IMR-90 (cell line): ENCODE results near the gene AADACL4. TPM values are rescaled to one million over a fixed set of nuclear protein-coding genes. Genes with fewer than 3 reads are reported as not detected.

Source experiments
- ATAC-seq: fragments of 200-7000 bp; cut with Tn5 transposase; 2 replicates; pipeline ENCODE4 v1.9.1; 2020; ENCODE audit warnings: low read depth, mild to moderate bottlenecking, moderate library complexity
- BruUV-seq: library from RNA; stranded (reverse); fragments of 400-500 nt; replicated peaks from 2 replicates; lab custom pipeline; 2021; lab: Mats Ljungman, UMichigan
- CTCF ChIA-PET: fragments of 300-600 bp; formaldehyde crosslinking; extraction: SDS; loops from one replicate; lab custom pipeline; 2021; ENCODE audit warnings: antibody characterized with exemption; lab: Yijun Ruan, JAX
- POLR2A ChIA-PET: fragments of 300-600 bp; sonication (Branson Sonifier 250); formaldehyde crosslinking; loops from one replicate; lab custom pipeline; 2022; ENCODE audit warnings: antibody characterized with exemption; ENCODE audit not compliant: unreplicated experiment; lab: Charles Lee
- DNase-seq: peaks from one replicate; pipeline ENCODE4 v3.0.0; 2013
- H2AFZ ChIP-seq: replicated peaks from 2 replicates; pipeline ENCODE3; 2013; ENCODE audit warnings: low read length, mild to moderate bottlenecking; ENCODE audit not compliant: poor library complexity
- H2AK5ac ChIP-seq: 2 replicates; pipeline ENCODE4 v1.6.1; 2013; ENCODE audit warnings: low read depth, low read length, inconsistent platforms
- H2AK9ac ChIP-seq: replicated peaks from 2 replicates; pipeline ENCODE3; 2013; ENCODE audit warnings: mild to moderate bottlenecking, low read depth, low read length, moderate library complexity; ENCODE audit not compliant: poor library complexity
- H2BK120ac ChIP-seq: 2 replicates; pipeline ENCODE4 v1.6.1; 2013; ENCODE audit warnings: low read depth, low read length, inconsistent platforms
- H2BK15ac ChIP-seq: 3 replicates; pipeline ENCODE4 v1.6.1; 2013; ENCODE audit warnings: low read depth, low read length, inconsistent platforms
- H2BK20ac ChIP-seq: 2 replicates; pipeline ENCODE4 v1.6.1; 2013; ENCODE audit warnings: low read depth, mild to moderate bottlenecking, inconsistent platforms, low read length, moderate library complexity
- H2BK5ac ChIP-seq: 2 replicates; pipeline ENCODE4 v1.6.1; 2013; ENCODE audit warnings: mild to moderate bottlenecking, low read depth, low read length, inconsistent platforms; ENCODE audit not compliant: poor library complexity, severe bottlenecking
- H3K14ac ChIP-seq: replicated peaks from 2 replicates; pipeline ENCODE4 v1.6.1; 2013; ENCODE audit warnings: low read depth, low read length, inconsistent platforms
- H3K18ac ChIP-seq: 2 replicates; pipeline ENCODE4 v1.6.1; 2013; ENCODE audit warnings: low read depth, low read length, control low read depth
- H3K23ac ChIP-seq: 2 replicates; pipeline ENCODE4 v1.6.1; 2013; ENCODE audit warnings: low read depth, low read length, inconsistent platforms
- H3K27ac ChIP-seq: 2 replicates; pipeline ENCODE4 v1.5.1; 2013; ENCODE audit warnings: mild to moderate bottlenecking, control low read depth, low read length; ENCODE audit not compliant: insufficient read depth
- H3K27me3 ChIP-seq: 2 replicates; pipeline ENCODE4 v1.6.1; 2013; ENCODE audit warnings: low read length; ENCODE audit not compliant: control insufficient read depth, insufficient read depth
- H3K36me3 ChIP-seq: 2 replicates; pipeline ENCODE4 v1.6.1; 2013; ENCODE audit warnings: low read length, mixed read lengths; ENCODE audit not compliant: control insufficient read depth, insufficient read depth
- H3K4ac ChIP-seq: 2 replicates; pipeline ENCODE4 v1.6.1; 2013; ENCODE audit warnings: low read depth, low read length, inconsistent platforms
- H3K4me1 ChIP-seq: 2 replicates; pipeline ENCODE4 v1.6.1; 2013; ENCODE audit warnings: low read length, mixed read lengths; ENCODE audit not compliant: control insufficient read depth, insufficient read depth
- H3K4me2 ChIP-seq: 2 replicates; pipeline ENCODE4 v1.6.1; 2013; ENCODE audit warnings: low read depth, mild to moderate bottlenecking, control low read depth, low read length, moderate library complexity
- H3K4me3 ChIP-seq: 2 replicates; pipeline ENCODE4 v1.5.1; 2013; ENCODE audit warnings: low read depth, mild to moderate bottlenecking, control low read depth, low read length, moderate library complexity; ENCODE audit not compliant: insufficient read depth
- H3K56ac ChIP-seq: 2 replicates; pipeline ENCODE4 v1.6.1; 2013; ENCODE audit warnings: low read length, inconsistent platforms; ENCODE audit not compliant: insufficient read depth; ENCODE audit errors: extremely low read depth
- H3K79me1 ChIP-seq, 2 experiments: 2 replicates each; pipeline ENCODE4 v1.6.1; 2013; ENCODE audit warnings: low read length in 2 of 2, inconsistent platforms in 1 of 2, low read depth in 1 of 2
- H3K9ac ChIP-seq: 2 replicates; pipeline ENCODE4 v1.6.1; 2013; ENCODE audit warnings: low read depth, low read length, control low read depth
- H3K9me1 ChIP-seq: 2 replicates; pipeline ENCODE4 v1.6.1; 2013; ENCODE audit warnings: low read length, inconsistent platforms; ENCODE audit not compliant: insufficient read depth
- H3K9me3 ChIP-seq: 2 replicates; pipeline ENCODE4 v1.6.1; 2013; ENCODE audit warnings: low read length; ENCODE audit not compliant: control insufficient read depth, insufficient read depth
- H4K20me1 ChIP-seq: 2 replicates; pipeline ENCODE4 v1.6.1; 2013; ENCODE audit warnings: low read length, inconsistent platforms; ENCODE audit not compliant: insufficient read depth
- H4K5ac ChIP-seq: 2 replicates; pipeline ENCODE4 v1.6.1; 2013; ENCODE audit warnings: mild to moderate bottlenecking, low read depth, low read length, control low read depth
- H4K8ac ChIP-seq, 2 experiments: 2 replicates each; pipeline ENCODE4 v1.6.1; 2013; ENCODE audit warnings: low read depth in 2 of 2, low read length in 2 of 2, control low read depth in 1 of 2, inconsistent platforms in 1 of 2
- H4K91ac ChIP-seq: 2 replicates; pipeline ENCODE4 v1.6.1; 2013; ENCODE audit warnings: low read depth, low read length, inconsistent platforms; ENCODE audit not compliant: insufficient read depth
- BHLHE40 ChIP-seq: fragments of 150-350 bp; IDR thresholded peaks from 2 replicates; pipeline ENCODE4 v1.6.1; 2016; ENCODE audit warnings: mild to moderate bottlenecking, low read depth, low read length
- MAZ ChIP-seq: IDR thresholded peaks from 2 replicates; pipeline ENCODE4 v1.6.1; 2012; ENCODE audit warnings: low read depth, mild to moderate bottlenecking, low read length, improper control_type of control experiment, moderate library complexity, borderline replicate concordance
- NFE2L2 ChIP-seq: fragments of 150-350 bp; IDR thresholded peaks from 2 replicates; pipeline ENCODE4 v1.6.1; 2016; ENCODE audit warnings: low read depth, mild to moderate bottlenecking, low read length
- WGBS, 2 experiments: methylation state at CpG; one replicate each; pipeline versions ENCODE4 v1.1.5 to v1.1.7; 2013; ENCODE audit warnings: missing lambda C conversion rate in 2 of 2; ENCODE audit not compliant: insufficient read length in 1 of 2; ENCODE audit errors: extremely low coverage in 2 of 2; 5-methylcytosine and 5-hydroxymethylcytosine counted together
- dilution Hi-C: fragments of 300-500 bp; cut with HindIII; formaldehyde crosslinking; loops from one replicate; pipeline ENCODE4 v1.14.3; 2018; ENCODE audit warnings: low sequenced_read_pairs; ENCODE audit not compliant: unreplicated experiment
- in situ Hi-C: fragments of 300-500 bp; cut with MboI; formaldehyde crosslinking; loops from 3 replicates; pipeline ENCODE4 v1.14.3; 2019; ENCODE audit warnings: low sequenced_read_pairs, inconsistent platforms, mixed read lengths
- intact Hi-C: fragments of 100-400 bp; cut with micrococcal nuclease; formaldehyde crosslinking; loops from 2 replicates; pipeline ENCODE4 v1.10.0; 2022
- polyA plus RNA-seq, 3 experiments: library from polyadenylated mRNA; depleted of rRNA; stranded (reverse); fragments of >200 nt; gene quantifications; 2 replicates each; pipeline ENCODE4 v1.2.3, GENCODE V29; 2012; ENCODE audit warnings: low replicate concordance in 1 of 3
- total RNA-seq: library from RNA; depleted of rRNA; stranded (reverse); fragments of >200 nt; gene quantifications from 2 replicates; pipeline ENCODE4 v1.2.3, GENCODE V29; 2012

Gene AADACL4
- total and polyA plus RNA-seq, 2 of the 4 experiments (the other 2 are of a cell fraction), result not detected

DNA sequence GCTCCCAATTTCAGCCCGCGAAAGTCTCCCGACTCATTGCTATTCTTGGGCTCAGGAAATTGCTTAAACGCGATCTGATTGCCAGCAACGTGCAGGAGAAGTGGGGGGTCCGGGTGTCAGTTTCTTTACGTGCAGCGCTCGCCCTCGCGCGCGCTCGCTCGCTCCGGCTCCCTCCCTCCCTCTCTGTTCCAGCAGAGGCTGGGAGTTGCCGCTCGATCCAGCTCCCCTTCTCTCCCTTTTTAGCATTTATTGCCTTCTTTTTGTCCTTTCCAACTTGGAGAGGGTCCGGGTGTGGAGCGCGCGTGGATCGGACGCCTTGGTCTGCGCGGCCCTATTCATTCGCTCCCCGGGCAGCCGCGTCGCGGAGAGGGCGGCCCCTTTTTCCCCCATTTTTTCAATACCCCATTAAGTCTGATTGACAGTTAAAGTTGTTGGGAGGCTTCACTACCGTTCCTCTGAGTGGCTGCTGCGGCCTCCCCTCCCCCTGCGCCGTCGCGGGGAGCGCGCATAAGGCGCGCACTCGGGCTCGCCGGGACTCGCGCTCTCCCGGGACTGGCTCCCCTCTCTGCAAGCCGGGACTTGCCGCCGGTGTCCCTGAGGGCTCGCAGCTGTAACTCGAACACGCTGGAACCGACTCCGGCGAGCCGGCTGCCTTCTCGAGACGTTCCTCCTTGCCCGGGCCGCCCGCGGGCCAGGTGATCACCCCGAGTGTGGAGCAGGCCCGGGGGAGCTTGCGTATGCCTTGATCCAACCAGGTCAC is 25.8 kb upstream of the AADACL4 start, which contains the start of gene DHRS3:
DHRS3 (minus strand) TSS at position 310 of the 760 bp plus-strand sequence. CDS start 862 bp downstream, outside the sequence.
- peaks cover 3 to 20% of the 10 kb centered on the region in 2 experiments; a peak in 2 of 4 replicates for H3K79me1 ChIP-seq
- intact Hi-C loops, result loop anchor here (1.0 to 5.0 kb wide), 4 partner anchors 22 to 156 kb away; no protein-coding TSS in a partner anchor
- ATAC-seq, result peak; percentile 51
- H2AFZ ChIP-seq, result peak within 1 kb of the TSS; percentile 90
- peak within 1 kb of the TSS; percentile 83 for H4K5ac ChIP-seq
- 0 out of 2 replicates have a peak, but pooled peaks cover 2% of the 10 kb centered on the region for H3K9me1 ChIP-seq
- H3K36me3 ChIP-seq, result peaks cover 1% of the 10 kb centered on the region
- peak within 1 kb of the TSS; percentile 86 for H2BK5ac ChIP-seq
- no TSS peak for BruUV-seq
- H2AK9ac ChIP-seq, result peak within 1 kb of the TSS; percentile 83
- dilution Hi-C loops, result no loop called here
- peak within 1 kb of the TSS; percentile 98 for H3K23ac ChIP-seq
- H3K9me3 ChIP-seq, result no peaks in the 10 kb centered on the region
- TF ChIP-seq NFE2L2 (no peak), MAZ (peak; percentile 75; the same call in 1 of the 2 replicates), BHLHE40 (peak; percentile 62)
- H3K18ac ChIP-seq, result peak within 1 kb of the TSS; percentile 86
- peak within 1 kb of the TSS; percentile 94 for H3K14ac ChIP-seq
- no peaks in the 10 kb centered on the region for H4K20me1 ChIP-seq
- DNase-seq, result peak; percentile 75
- H3K9ac ChIP-seq, result peak within 1 kb of the TSS; percentile 74
- H3K27me3 ChIP-seq, result no peaks in the 10 kb centered on the region
- WGBS, 2 experiments, result 3% methylated on average over 22 of the region's 69 CpGs; no CpG with 5 or more reads in 1 of the 2 experiments
- CTCF ChIA-PET, result interaction anchor here (0.9 to 2.4 kb wide), 5 partner anchors 17 to 304 kb away, joined by 3 to 6 read pairs (median 4); no protein-coding TSS in a partner anchor
- H3K27ac ChIP-seq, result peak within 1 kb of the TSS; percentile 87
- H4K91ac ChIP-seq, result peak within 1 kb of the TSS; percentile 96
- peak within 1 kb of the TSS; percentile 95 for H3K4ac ChIP-seq
- H2BK15ac ChIP-seq, result peak within 1 kb of the TSS; percentile 71; the same call in 2 of the 3 replicates
- in situ Hi-C loops, result loop anchor here (5.0 to 25.0 kb wide), 3 partner anchors 63 to 306 kb away; no protein-coding TSS in a partner anchor
- peak within 1 kb of the TSS; percentile 85 to 90 for H4K8ac ChIP-seq
- POLR2A ChIA-PET, result interaction anchor here (0.6 to 1.5 kb wide), 6 partner anchors 14 to 216 kb away, joined by 3 to 6 read pairs (median 4); no protein-coding TSS in a partner anchor
- H2AK5ac ChIP-seq, result peak within 1 kb of the TSS; percentile 85
- H3K4me3 ChIP-seq, result peak within 1 kb of the TSS; percentile 66
- peaks cover 21% of the 10 kb centered on the region for H3K4me1 ChIP-seq
- H2BK20ac ChIP-seq, result peak within 1 kb of the TSS; percentile 64
- H3K56ac ChIP-seq, result peak within 1 kb of the TSS; percentile 68
- peak within 1 kb of the TSS; percentile 91 for H2BK120ac ChIP-seq
- peak within 1 kb of the TSS; percentile 76 for H3K4me2 ChIP-seq
